ENCODE results near the gene EDA. TPM values are rescaled to one million over a fixed set of nuclear protein-coding genes. Genes with fewer than 3 reads are reported as not detected.

EDA gene
- total and polyA plus RNA-seq, 2 of the 13 experiments (the other 11 are each of a cell fraction or from before 2014, with no cell fraction given): 8.8 to 11.2 TPM

- no peak for TF ChIP-seq ZBTB33 (CRISPR knock-in tag; IDR thresholded peaks at IDR 0.05)
- TF ChIP-seq NR2F2 (IDR thresholded peaks at IDR 0.05; ENCODE audit: borderline replicate concordance, low read depth): no peak
- TF ChIP-seq RBM22 (optimal IDR thresholded peaks at IDR 0.05; ENCODE audit: low read length): no peak
- no peak for TF ChIP-seq ARHGAP35 (CRISPR knock-in tag; IDR thresholded peaks at IDR 0.05; ENCODE audit: borderline replicate concordance)
- TF ChIP-seq ZSCAN21 (CRISPR knock-in tag; IDR thresholded peaks at IDR 0.05; ENCODE audit: borderline replicate concordance): no peak
- no peak for TF ChIP-seq CBX2 (IDR thresholded peaks at IDR 0.05; ENCODE audit: low read depth, low read length)
- TF ChIP-seq CBX2 (CRISPR knock-in tag; IDR thresholded peaks at IDR 0.05; ENCODE audit: low read depth): no peak
- no peak for TF ChIP-seq ZNF543 (CRISPR knock-in tag; IDR thresholded peaks at IDR 0.05)
- no peak for TF ChIP-seq IRX3 (CRISPR knock-in tag; IDR thresholded peaks at IDR 0.05; ENCODE audit: borderline replicate concordance, low read depth)
Measured at GRCh38 chrX:69759921-69760625, 144.2 kb downstream of the EDA start (continued).

DNA sequence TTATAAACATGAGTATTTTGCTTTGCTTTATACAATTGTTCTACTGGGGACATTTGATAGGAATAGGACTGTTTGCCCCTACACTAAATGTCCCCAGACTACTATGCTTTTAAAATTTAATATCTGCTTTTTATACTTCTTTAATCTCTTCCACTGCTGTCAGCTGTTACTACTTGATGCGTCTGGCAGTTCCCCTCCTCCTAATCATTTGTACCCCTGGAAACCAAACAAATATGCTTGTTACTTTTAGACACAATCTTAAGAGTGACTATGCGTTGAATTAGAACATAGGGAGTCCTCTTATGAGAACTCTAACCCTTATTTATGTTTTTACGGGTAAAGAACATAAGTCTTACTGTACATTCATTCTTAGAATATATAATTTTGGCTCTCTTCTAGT lies 145.7 kb downstream of the EDA start:
- 98% methylated on average over 3 of the region's 3 CpGs for WGBS (ENCODE audit: low lambda C conversion rate)
- ATAC-seq (no peak), DNase-seq (ENCODE audit: low spot score) (no peak), FAIRE-seq (no peak)
- ChIA-PET CTCF (ENCODE audit: low intra/inter-chr PET ratio, low total read pairs) (no interaction called here), POLR2A (no interaction called here)
- Histone ChIP-seq H3K4me2 (ENCODE audit: low read depth, low read length) (no peak overlapping the region), H3K4me1 (ENCODE audit: insufficient read depth, low read length) (no peaks in the 10 kb centered on the region), H2AFZ (ENCODE audit: low read length) (no peak overlapping the region), H3K27ac (ENCODE audit: extremely low read length, insufficient read depth, low read length) (no peak overlapping the region), H3K27me3 (ENCODE audit: control insufficient read depth in 1 of 2, insufficient read depth in 2 of 2, low read length in 2 of 2) (no peaks in the 10 kb centered on the region), H3K36me3 (replicated peaks in 1 of 2; ENCODE audit: control insufficient read depth in 1 of 2, insufficient read depth in 2 of 2, low read length in 2 of 2) (no peaks in the 10 kb centered on the region), H4K20me1 (ENCODE audit: insufficient read depth, low read length) (no peaks in the 10 kb centered on the region), H3K79me2 (ENCODE audit: insufficient read depth, low read length) (no peaks in the 10 kb centered on the region), H3K4me3 (replicated peaks in 1 of 3; ENCODE audit: insufficient read depth in 1 of 3, low read depth in 2 of 3, low read length in 3 of 3) (no peak overlapping the region), H3K9me3 (ENCODE audit: low read length) (no peaks in the 10 kb centered on the region), H3K9ac (ENCODE audit: insufficient read depth, low read depth, low read length) (no peak overlapping the region)
- BruUV-seq (replicated peaks): no TSS peak
- in situ Hi-C loops (cut with HindIII; ENCODE audit: extremely low pct_ligation_motif_present, low pct_unique_long_range_greater_than_20kb) (no loop called here), intact Hi-C loops (cut with micrococcal nuclease; ENCODE audit: unreplicated experiment) (no loop called here)
- TF ChIP-seq AKAP8 (CRISPR knock-in tag; IDR thresholded peaks at IDR 0.05) (no peak), NRL (CRISPR knock-in tag; IDR thresholded peaks at IDR 0.05; ENCODE audit: borderline replicate concordance) (no peak), THRA (CRISPR knock-in tag; IDR thresholded peaks at IDR 0.05; ENCODE audit: borderline replicate concordance) (no peak), RFX5 (IDR thresholded peaks at IDR 0.05; ENCODE audit: low read depth, low read length) (no peak), CSRNP1 (CRISPR knock-in tag; IDR thresholded peaks at IDR 0.05) (no peak)
- TF ChIP-seq, protein P1, sequence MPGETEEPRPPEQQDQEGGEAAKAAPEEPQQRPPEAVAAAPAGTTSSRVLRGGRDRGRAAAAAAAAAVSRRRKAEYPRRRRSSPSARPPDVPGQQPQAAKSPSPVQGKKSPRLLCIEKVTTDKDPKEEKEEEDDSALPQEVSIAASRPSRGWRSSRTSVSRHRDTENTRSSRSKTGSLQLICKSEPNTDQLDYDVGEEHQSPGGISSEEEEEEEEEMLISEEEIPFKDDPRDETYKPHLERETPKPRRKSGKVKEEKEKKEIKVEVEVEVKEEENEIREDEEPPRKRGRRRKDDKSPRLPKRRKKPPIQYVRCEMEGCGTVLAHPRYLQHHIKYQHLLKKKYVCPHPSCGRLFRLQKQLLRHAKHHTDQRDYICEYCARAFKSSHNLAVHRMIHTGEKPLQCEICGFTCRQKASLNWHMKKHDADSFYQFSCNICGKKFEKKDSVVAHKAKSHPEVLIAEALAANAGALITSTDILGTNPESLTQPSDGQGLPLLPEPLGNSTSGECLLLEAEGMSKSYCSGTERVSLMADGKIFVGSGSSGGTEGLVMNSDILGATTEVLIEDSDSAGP (CRISPR knock-in tag; IDR thresholded peaks at IDR 0.05; ENCODE audit: borderline replicate concordance): no peak
